Heart left ventricle (tissue), 13 donors: ENCODE results near the gene ABHD10.

Source experiments
- CTCF ChIP-seq, 12 donors: fragments of 200-600 bp; sonication (generic) in 4 of 12; IDR thresholded peaks; one replicate each; pipeline versions ENCODE4 v1.5.0 to v1.8.0; 2018 to 2022; ENCODE audit warnings: antibody characterized with exemption in 12 of 12, mild to moderate bottlenecking in 5 of 12
- POLR2A ChIP-seq, 2 donors: fragments of 450-650 bp; IDR thresholded peaks; one replicate each; pipeline ENCODE4 v1.6.1; 2017; ENCODE audit warnings: antibody characterized with exemption in 2 of 2, mild to moderate bottlenecking in 2 of 2, moderate library complexity in 2 of 2
- donor health status: ischemic (EF 13 %, LVEDD 7.1; RV severe dilation, severe dysfunction).
- donor health status: DM: no; HTN: yes; CAD: no.
- donor health status: DM: no; HTN: no; CAD: no.
- donor health status: ischemic (EF 25% LVEDD 6.9; RV normal size, moderate dysfunction).
- donor health status: ischemic (EF 25% LVEDD 5.7; RV mildly dilated, moderate dysfunction).
- donor health status: ischemic (EF 35%, LVEDD 5.7; RV mildly dilated, moderate dysfunction).
- donor health status: nonischemic (EF 11% LVEDD 7.7; RV severe dilation, severe dysfunction).
- donor health status: DM: yes; HTN: yes; CAD: no.
- donor health status: PGD.
- donor health status: ischemic (EF 29% LVEDD 5.4; RV normal size, mild dysfunction).
- donor health status: nonischemic (EF 23%, LVEDD 6.1; RV moderate dilation, normal function).

GRCh38 chr3:111956449-111956848, 22.4 kb upstream of the ABHD10 start:
- TF ChIP-seq CTCF (IDR thresholded peaks at IDR 0.05): no peak
- TF ChIP-seq POLR2A (IDR thresholded peaks at IDR 0.05): no peak
